Naive B cell (primary cell): Measurements from ENCODE around the gene CEP192. TPM values are rescaled to one million over a fixed set of nuclear protein-coding genes. Genes with fewer than 3 reads are reported as not detected.

Experiments
- ATAC-seq, 2 donors: fragments of 150-1000 bp; cut with Tn5 transposase; 2 replicates each; pipeline ENCODE4 v1.10.0; 2021; ENCODE audit warnings: low read depth in 2 of 2, mild to moderate bottlenecking in 2 of 2, moderate library complexity in 2 of 2
- DNase-seq: peaks from one replicate; pipeline ENCODE4 v3.0.0; 2022
- H3K27ac Mint-ChIP-seq, 6 donors: one replicate each; pipeline ENCODE4 v1.8.0; 2020 to 2022; ENCODE audit warnings: mild to moderate bottlenecking in 6 of 6, mixed read lengths in 6 of 6, moderate library complexity in 5 of 6, inconsistent platforms in 2 of 6
- H3K27me3 Mint-ChIP-seq, 3 donors: one replicate each; pipeline ENCODE4 v1.8.0; 2021 to 2022; ENCODE audit warnings: mixed read lengths in 3 of 3, mild to moderate bottlenecking in 1 of 3
- H3K36me3 Mint-ChIP-seq, 2 donors: one replicate each; pipeline ENCODE4 v1.8.0; 2020 to 2022; ENCODE audit warnings: mixed read lengths in 2 of 2, inconsistent platforms in 1 of 2, mild to moderate bottlenecking in 1 of 2
- H3K4me1 Mint-ChIP-seq, 3 donors: one replicate each; pipeline ENCODE4 v1.8.0; 2020 to 2022; ENCODE audit warnings: mixed read lengths in 3 of 3, inconsistent platforms in 1 of 3, mild to moderate bottlenecking in 1 of 3, moderate library complexity in 1 of 3
- H3K4me3 Mint-ChIP-seq, 8 donors: one replicate each; pipeline ENCODE4 v1.8.0; 2020 to 2022; ENCODE audit warnings: mild to moderate bottlenecking in 8 of 8, mixed read lengths in 8 of 8, moderate library complexity in 8 of 8, inconsistent platforms in 2 of 8
- H3K9me3 Mint-ChIP-seq, 7 donors: one replicate each; pipeline ENCODE4 v1.8.0; 2020 to 2022; ENCODE audit warnings: mixed read lengths in 7 of 7, mild to moderate bottlenecking in 5 of 7, inconsistent platforms in 2 of 7, moderate library complexity in 1 of 7
- polyA plus RNA-seq, 6 donors: library from polyadenylated mRNA; unstranded; fragments of 300-500 nt; fragmentation: Illumina TruSeq; gene quantifications; one replicate each; pipeline ENCODE4 v1.2.3, GENCODE V29; 2021; ENCODE audit warnings: low read depth in 6 of 6

Gene CEP192
- polyA plus RNA-seq, 6 donors from 2014 or later, result 6.2 to 10.0 (median 8.1) TPM; not detected in 1

- ATAC-seq (no peak), DNase-seq (peak; percentile 12)
- peaks cover 0 to 8% of the 10 kb centered on the region in 2 donors for H3K36me3 Mint-ChIP-seq
- peak overlapping the region; percentile 88 to 99 (median 96) for H3K4me3 Mint-ChIP-seq
- H3K27ac Mint-ChIP-seq, result peak overlapping the region; percentile 14 to 94 (median 42)
- no peaks in the 10 kb centered on the region for H3K27me3 Mint-ChIP-seq
- H3K4me1 Mint-ChIP-seq, result peaks cover 14 to 32% (median 25%) of the 10 kb centered on the region in 3 donors
- H3K9me3 Mint-ChIP-seq, result peaks cover 0 to 6% (median 2%) of the 10 kb centered on the region in 7 donors
Observed at GRCh38 chr18:13136056-13136903, 145.1 kb downstream of the CEP192 start.

- H3K27me3 Mint-ChIP-seq, result no peaks in the 10 kb centered on the region
- DNase-seq (peak; percentile 70), ATAC-seq (peak; percentile 61 to 64)
- peaks cover 0 to 6% (median 2%) of the 10 kb centered on the region in 7 donors for H3K9me3 Mint-ChIP-seq
- peaks cover 14 to 32% (median 25%) of the 10 kb centered on the region in 3 donors for H3K4me1 Mint-ChIP-seq
- H3K36me3 Mint-ChIP-seq, result peaks cover 0 to 8% of the 10 kb centered on the region in 2 donors
- peak overlapping the region; percentile 92 to 99 (median 98) for H3K4me3 Mint-ChIP-seq
- peak overlapping the region; percentile 92 to 99 (median 96) for H3K27ac Mint-ChIP-seq
Observed at GRCh38 chr18:13136904-13137669, 145.9 kb downstream of the CEP192 start.

- peaks cover 0 to 8% of the 10 kb centered on the region in 2 donors for H3K36me3 Mint-ChIP-seq
- peaks cover 14 to 32% (median 25%) of the 10 kb centered on the region in 3 donors for H3K4me1 Mint-ChIP-seq
- peaks cover 0 to 6% (median 3%) of the 10 kb centered on the region in 7 donors for H3K9me3 Mint-ChIP-seq
Observed at GRCh38 chr18:13137670-13138419, 146.7 kb downstream of the CEP192 start.

DNA sequence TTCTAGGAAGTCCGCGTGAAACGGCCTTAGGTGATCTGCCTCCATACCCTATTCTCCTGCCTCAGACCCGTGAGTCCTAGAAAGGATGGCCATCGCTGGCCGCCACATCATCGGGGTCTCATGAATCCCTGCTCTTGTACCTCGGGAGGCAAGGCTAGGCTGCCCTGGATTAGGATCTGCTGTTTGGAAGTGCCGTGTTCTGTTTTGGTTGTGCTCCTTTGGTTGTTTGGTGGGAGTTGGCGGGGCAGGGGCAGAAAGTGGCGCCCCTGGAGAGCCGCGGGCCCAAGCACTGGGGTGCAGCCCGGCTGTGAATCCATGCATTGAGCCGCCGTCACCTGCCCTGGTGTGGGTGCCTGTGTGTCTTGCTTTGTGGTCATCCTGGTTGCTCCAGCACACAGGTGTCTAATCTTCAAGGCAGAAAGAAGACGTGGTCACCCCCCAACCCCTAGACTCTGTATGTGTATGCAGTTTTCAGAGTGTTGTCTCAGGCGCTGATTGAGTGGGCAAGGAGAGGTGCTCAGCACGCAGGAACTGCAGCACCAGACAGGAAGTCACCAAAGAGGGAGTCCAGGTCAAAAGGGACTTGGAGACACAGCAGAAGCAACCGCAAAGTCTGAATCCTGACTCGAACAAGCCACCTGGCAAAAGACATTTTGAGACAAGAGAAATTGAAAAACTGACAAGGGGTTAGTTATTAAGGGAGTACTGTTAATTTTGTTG, 147.4 kb downstream of the CEP192 start:
- Mint-ChIP-seq H3K27me3 (no peaks in the 10 kb centered on the region), H3K4me1 (peaks cover 14 to 32% (median 25%) of the 10 kb centered on the region in 3 donors), H3K4me3 (peak overlapping the region; percentile 92 to 99 (median 98)), H3K9me3 (peaks cover 0 to 10% (median 8%) of the 10 kb centered on the region in 7 donors), H3K27ac (peak overlapping the region; percentile 92 to 99 (median 96)), H3K36me3 (peaks cover 4 to 15% of the 10 kb centered on the region in 2 donors)
- ATAC-seq (no peak), DNase-seq (no peak)

More at GRCh38 chr18:13137670-13138419, 146.7 kb downstream of the CEP192 start:
- DNase-seq (peak; percentile 76), ATAC-seq (peak; percentile 82 to 86)
- Mint-ChIP-seq H3K27me3 (no peaks in the 10 kb centered on the region), H3K4me3 (peak overlapping the region; percentile 92 to 99 (median 98)), H3K27ac (peak overlapping the region; percentile 92 to 99 (median 96))

DNA sequence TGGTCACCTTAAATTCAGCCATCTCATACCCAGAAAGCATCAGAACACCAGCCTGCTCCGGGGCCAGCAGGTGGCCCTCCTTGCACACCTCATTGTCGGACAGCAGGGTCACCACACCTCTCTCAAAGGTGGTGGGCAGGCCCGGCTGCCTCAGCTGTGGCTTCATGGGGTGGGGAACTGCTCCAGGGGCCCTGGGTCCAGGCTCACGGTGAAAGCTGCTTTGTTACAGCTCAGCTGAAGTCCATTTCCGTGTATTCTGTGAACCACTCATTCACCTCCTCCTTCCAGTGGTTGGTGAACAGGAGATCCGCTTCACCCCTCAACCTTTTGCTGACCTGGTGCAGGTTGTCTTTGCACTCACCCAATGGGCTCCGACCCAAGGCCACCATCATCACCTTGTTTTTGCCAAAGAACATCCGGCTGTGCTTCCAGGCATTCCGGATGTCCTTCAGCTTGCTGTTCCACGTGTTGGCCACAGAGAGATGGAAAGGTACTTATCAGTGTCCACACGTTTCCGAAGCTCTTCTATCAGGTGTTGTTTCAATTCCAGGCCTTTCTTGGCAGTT, 148.8 kb downstream of the CEP192 start:
- Mint-ChIP-seq H3K4me1 (peaks cover 14 to 32% (median 25%) of the 10 kb centered on the region in 3 donors), H3K4me3 (peak overlapping the region in 2 of 8 donors; percentile 10 to 61), H3K36me3 (peaks cover 5 to 23% of the 10 kb centered on the region in 2 donors), H3K27ac (peak overlapping the region in 1 of 6 donors; percentile 57), H3K9me3 (peaks cover 0 to 23% (median 17%) of the 10 kb centered on the region in 7 donors), H3K27me3 (no peaks in the 10 kb centered on the region)
- ATAC-seq, result no peak
- no peak for DNase-seq

DNA sequence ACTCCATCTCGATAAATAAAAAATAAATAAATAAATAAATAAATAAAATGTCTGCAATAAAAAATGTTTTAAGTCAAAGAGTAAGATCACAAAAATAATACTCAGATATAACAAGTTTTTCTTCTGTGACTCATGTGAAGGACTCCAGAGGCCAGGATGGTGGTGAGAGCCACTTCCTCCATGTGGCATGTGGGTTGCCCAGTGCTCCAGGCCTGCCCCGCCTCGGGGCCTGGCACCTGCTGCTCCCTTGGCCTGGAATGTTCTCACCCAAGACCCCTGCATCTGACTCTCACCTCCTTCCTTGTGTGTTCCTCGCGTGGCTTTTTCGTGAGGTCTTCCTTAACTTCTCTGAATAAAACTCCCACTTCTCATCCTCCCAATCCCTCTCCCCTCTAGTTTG, 150.0 kb downstream of the CEP192 start:
- Mint-ChIP-seq H3K9me3 (peaks cover 0 to 35% (median 22%) of the 10 kb centered on the region in 7 donors), H3K27me3 (no peaks in the 10 kb centered on the region), H3K4me1 (peaks cover 14 to 22% (median 16%) of the 10 kb centered on the region in 3 donors), H3K36me3 (peaks cover 5 to 23% of the 10 kb centered on the region in 2 donors), H3K4me3 (no peak overlapping the region), H3K27ac (peak overlapping the region in 1 of 6 donors; percentile 72)
- ATAC-seq (no peak), DNase-seq (no peak)

GRCh38 chr18:13145636-13146190, 154.6 kb downstream of the CEP192 start:
- peaks cover 5 to 14% of the 10 kb centered on the region in 2 donors for H3K36me3 Mint-ChIP-seq
- no peaks in the 10 kb centered on the region for H3K27me3 Mint-ChIP-seq
- peaks cover 5 to 7% (median 7%) of the 10 kb centered on the region in 3 donors for H3K4me1 Mint-ChIP-seq
- ATAC-seq, result no peak
- no peak overlapping the region for H3K4me3 Mint-ChIP-seq
- peak overlapping the region in 1 of 6 donors; percentile 43 for H3K27ac Mint-ChIP-seq
- H3K9me3 Mint-ChIP-seq, result peaks cover 0 to 36% (median 22%) of the 10 kb centered on the region in 7 donors
- no peak for DNase-seq

DNA sequence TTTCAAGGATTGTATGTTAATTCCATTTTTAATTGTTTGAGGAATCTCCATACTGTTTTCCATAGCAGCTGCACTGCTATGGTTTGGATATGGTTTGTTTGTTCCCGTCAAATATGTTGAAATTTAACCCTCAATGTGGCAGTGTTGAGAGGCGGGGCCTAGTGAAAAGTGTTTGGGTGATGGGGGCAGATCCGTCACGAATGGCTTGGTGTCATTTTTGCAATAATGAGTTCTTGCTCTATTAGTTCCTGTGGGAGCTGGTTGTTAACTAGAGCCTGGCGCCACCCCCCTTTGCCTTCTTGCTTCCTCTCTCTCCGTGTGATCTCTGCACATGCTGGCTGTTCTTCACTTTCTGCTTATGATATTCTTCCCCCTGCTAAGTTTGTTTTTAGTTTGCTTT, 156.0 kb downstream of the CEP192 start:
- Mint-ChIP-seq H3K4me3 (no peak overlapping the region), H3K27me3 (no peaks in the 10 kb centered on the region), H3K27ac (peak overlapping the region in 1 of 6 donors; percentile 26), H3K9me3 (peaks cover 0 to 36% (median 22%) of the 10 kb centered on the region in 7 donors), H3K4me1 (peaks cover 5 to 7% (median 7%) of the 10 kb centered on the region in 3 donors), H3K36me3 (peaks cover 5 to 14% of the 10 kb centered on the region in 2 donors)
- ATAC-seq (peak; percentile 34 to 49), DNase-seq (no peak)

DNA sequence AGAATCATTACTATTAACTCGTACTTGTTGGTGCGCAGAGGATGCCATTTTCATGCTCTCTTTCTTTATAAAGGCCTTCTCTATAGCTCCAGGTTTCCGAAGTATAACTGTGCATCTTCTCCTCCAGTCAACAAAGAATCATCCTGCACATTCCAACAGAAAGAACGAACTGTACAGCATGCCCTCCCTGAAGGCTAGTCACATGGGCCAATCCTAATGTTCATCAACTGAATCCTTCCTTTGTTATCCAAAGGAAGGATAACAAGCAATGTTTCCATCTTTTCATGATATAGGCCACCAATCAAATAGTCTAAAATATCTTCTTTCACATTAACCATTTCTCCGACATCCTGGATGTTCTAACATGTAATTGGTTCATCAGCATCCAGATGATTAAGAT, 160.5 kb downstream of the CEP192 start:
- Mint-ChIP-seq H3K4me1 (peaks cover 5 to 7% (median 7%) of the 10 kb centered on the region in 3 donors), H3K36me3 (peaks cover 11 to 15% of the 10 kb centered on the region in 2 donors), H3K4me3 (no peak overlapping the region), H3K27me3 (no peaks in the 10 kb centered on the region), H3K9me3 (peaks cover 5 to 26% (median 22%) of the 10 kb centered on the region in 7 donors), H3K27ac (no peak overlapping the region)
- no peak for ATAC-seq
- no peak for DNase-seq

DNA sequence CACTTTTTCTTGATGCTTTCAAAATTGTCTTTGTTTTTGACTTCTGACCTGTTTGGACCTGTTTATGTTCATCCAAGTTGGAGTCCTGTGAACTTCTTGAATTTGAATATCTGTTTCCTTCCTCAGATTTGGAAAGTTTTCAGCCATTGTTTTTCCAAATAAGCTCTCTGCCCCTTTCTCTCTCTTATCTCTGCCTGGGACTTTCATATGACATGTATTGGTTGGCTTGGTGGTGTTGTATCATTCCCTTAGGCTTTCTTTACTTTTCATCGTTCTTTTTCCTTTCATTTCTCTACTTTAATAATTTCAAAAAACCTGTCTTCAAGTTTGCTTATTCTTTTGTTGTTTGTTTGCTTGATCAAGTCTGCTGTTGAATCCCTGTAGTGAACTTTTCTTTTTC, 167.3 kb downstream of the CEP192 start:
- peaks cover 3 to 5% (median 4%) of the 10 kb centered on the region in 3 donors for H3K4me1 Mint-ChIP-seq
- no peak for DNase-seq
- ATAC-seq, result no peak
- peaks cover 16 to 53% (median 47%) of the 10 kb centered on the region in 7 donors for H3K9me3 Mint-ChIP-seq
- peaks cover 0 to 6% (median 0%) of the 10 kb centered on the region in 3 donors for H3K27me3 Mint-ChIP-seq
- peak overlapping the region in 1 of 6 donors; percentile 72 for H3K27ac Mint-ChIP-seq
- H3K36me3 Mint-ChIP-seq, result peaks cover 19 to 39% of the 10 kb centered on the region in 2 donors
- no peak overlapping the region for H3K4me3 Mint-ChIP-seq

GRCh38 chr18:13159579-13159978, 168.4 kb downstream of the CEP192 start:
- peak; percentile 28 to 34 for ATAC-seq
- Mint-ChIP-seq H3K27ac (no peak overlapping the region), H3K36me3 (peaks cover 19 to 39% of the 10 kb centered on the region in 2 donors), H3K4me1 (peaks cover 3 to 5% (median 4%) of the 10 kb centered on the region in 3 donors), H3K4me3 (no peak overlapping the region), H3K9me3 (peaks cover 16 to 48% (median 43%) of the 10 kb centered on the region in 7 donors), H3K27me3 (peaks cover 0 to 6% (median 0%) of the 10 kb centered on the region in 3 donors)
- DNase-seq, result peak; percentile 53
